Tibial artery (tissue), 4 donors: ENCODE data around the gene THSD7B.

ENCODE experiments used
- DNase-seq, 2 donors: peaks; one replicate each; pipeline ENCODE4 v3.0.0-alpha.2; 2019
- H3K27ac ChIP-seq, 2 donors: fragments of 200-600 bp; sonication (generic) in 1 of 2; 1 replicate in 1 of 2; 2 replicates in 1 of 2; pipeline ENCODE4 v1.5.1; 2018 to 2019; ENCODE audit warnings: mild to moderate bottlenecking in 1 of 2
- H3K27me3 ChIP-seq, 2 donors: fragments of 200-600 bp; sonication (generic) in 1 of 2; one replicate each; pipeline versions ENCODE4 v1.5.1 to v1.6.0; 2016 to 2019
- H3K36me3 ChIP-seq, 3 donors: fragments of 200-600 bp; sonication (generic) in 2 of 3; one replicate each; pipeline ENCODE4 v1.5.1; 2016 to 2019; ENCODE audit warnings: mild to moderate bottlenecking in 2 of 3
- H3K4me1 ChIP-seq, 4 donors: fragments of 200-600 bp; sonication (generic) in 2 of 4; 1 replicate in 3 of 4; 2 replicates in 1 of 4; pipeline ENCODE4 v1.5.1; 2016 to 2019
- H3K4me3 ChIP-seq, 2 donors: fragments of 200-600 bp; sonication (generic) in 1 of 2; 1 replicate in 1 of 2; 2 replicates in 1 of 2; pipeline ENCODE4 v1.5.1; 2018 to 2019; ENCODE audit warnings: mild to moderate bottlenecking in 2 of 2
- H3K9me3 ChIP-seq, 3 donors: fragments of 200-600 bp; sonication (generic) in 1 of 3; one replicate each; pipeline ENCODE4 v1.5.1; 2016 to 2019
- CTCF ChIP-seq, 2 experiments: fragments of 200-600 bp in 1 of 2; fragments of 450-650 bp in 1 of 2; IDR thresholded peaks; one replicate each; pipeline ENCODE4 v1.5.1; 2017 to 2019; ENCODE audit warnings: antibody characterized with exemption in 2 of 2, mild to moderate bottlenecking in 1 of 2, moderate library complexity in 1 of 2
- intact Hi-C: fragments of 100-400 bp; cut with DNase I; formaldehyde crosslinking; loops from one replicate; pipeline ENCODE4 v1.15.0; 2023; ENCODE audit warnings: low total_unique reads

THSD7B gene

GRCh38 chr2:137194111-137194510, 428.8 kb downstream of the THSD7B start:
- TF ChIP-seq CTCF (IDR thresholded peaks at IDR 0.05): no peak
- no peaks in the 10 kb centered on the region for H3K27me3 ChIP-seq
- no peak overlapping the region for H3K4me3 ChIP-seq
- no peak overlapping the region for H3K27ac ChIP-seq
- H3K9me3 ChIP-seq: no peaks in the 10 kb centered on the region
- intact Hi-C loops: no loop called here
- no peak for DNase-seq
- no peaks in the 10 kb centered on the region for H3K4me1 ChIP-seq
- H3K36me3 ChIP-seq: no peaks in the 10 kb centered on the region

GRCh38 chr2:137199751-137200150, 434.4 kb downstream of the THSD7B start:
- Histone ChIP-seq H3K27me3 (no peaks in the 10 kb centered on the region), H3K36me3 (no peaks in the 10 kb centered on the region), H3K27ac (no peak overlapping the region), H3K9me3 (no peaks in the 10 kb centered on the region), H3K4me3 (no peak overlapping the region), H3K4me1 (no peaks in the 10 kb centered on the region)
- intact Hi-C loops: no loop called here
- DNase-seq: no peak
- TF ChIP-seq CTCF (IDR thresholded peaks at IDR 0.05): no peak

- Histone ChIP-seq H3K36me3 (no peaks in the 10 kb centered on the region), H3K4me3 (no peak overlapping the region), H3K27ac (no peak overlapping the region), H3K9me3 (no peaks in the 10 kb centered on the region), H3K27me3 (no peaks in the 10 kb centered on the region), H3K4me1 (no peaks in the 10 kb centered on the region)
- no peak for DNase-seq
- TF ChIP-seq CTCF (IDR thresholded peaks at IDR 0.05): no peak
- intact Hi-C loops: no loop called here
These were observed 437.0 kb downstream of the THSD7B start for GRCh38 chr2:137202318-137202717.

GRCh38 chr2:137205324-137205723, 440.0 kb downstream of the THSD7B start:
- no peaks in the 10 kb centered on the region for H3K4me1 ChIP-seq
- H3K27me3 ChIP-seq: no peaks in the 10 kb centered on the region
- no peak for TF ChIP-seq CTCF (IDR thresholded peaks at IDR 0.05)
- intact Hi-C loops: no loop called here
- no peak for DNase-seq
- H3K9me3 ChIP-seq: no peaks in the 10 kb centered on the region
- H3K27ac ChIP-seq: no peak overlapping the region
- no peak overlapping the region for H3K4me3 ChIP-seq
- H3K36me3 ChIP-seq: no peaks in the 10 kb centered on the region

- DNase-seq: no peak
- H3K4me3 ChIP-seq: no peak overlapping the region
- TF ChIP-seq CTCF (IDR thresholded peaks at IDR 0.05): no peak
- H3K36me3 ChIP-seq: no peaks in the 10 kb centered on the region
- H3K27ac ChIP-seq: no peak overlapping the region
- H3K9me3 ChIP-seq: no peaks in the 10 kb centered on the region
- H3K27me3 ChIP-seq: no peaks in the 10 kb centered on the region
- no peaks in the 10 kb centered on the region for H3K4me1 ChIP-seq
- intact Hi-C loops: no loop called here
These were observed 440.7 kb downstream of the THSD7B start for GRCh38 chr2:137206069-137206468.

GRCh38 chr2:137207030-137207429, 441.7 kb downstream of the THSD7B start:
- H3K9me3 ChIP-seq: no peaks in the 10 kb centered on the region
- DNase-seq: no peak
- H3K27ac ChIP-seq: no peak overlapping the region
- TF ChIP-seq CTCF (IDR thresholded peaks at IDR 0.05): no peak
- H3K4me3 ChIP-seq: no peak overlapping the region
- no peaks in the 10 kb centered on the region for H3K27me3 ChIP-seq
- intact Hi-C loops: no loop called here
- H3K36me3 ChIP-seq: no peaks in the 10 kb centered on the region
- H3K4me1 ChIP-seq: no peaks in the 10 kb centered on the region
